Stimulated activated CD4-positive, alpha-beta T cell treated with anti-CD3 and anti-CD28 coated beads, Interleukin-4, amount 100 ng/mL, for 1 hour (primary cell): ENCODE data around the gene IL13.

Source experiments
- DNase-seq: peaks from one replicate; pipeline ENCODE4 v3.0.0-alpha.2; 2020

The IL13 gene

GRCh38 chr5:132673488-132673887, 15.5 kb downstream of the IL13 start:
- no peak for DNase-seq

DNA sequence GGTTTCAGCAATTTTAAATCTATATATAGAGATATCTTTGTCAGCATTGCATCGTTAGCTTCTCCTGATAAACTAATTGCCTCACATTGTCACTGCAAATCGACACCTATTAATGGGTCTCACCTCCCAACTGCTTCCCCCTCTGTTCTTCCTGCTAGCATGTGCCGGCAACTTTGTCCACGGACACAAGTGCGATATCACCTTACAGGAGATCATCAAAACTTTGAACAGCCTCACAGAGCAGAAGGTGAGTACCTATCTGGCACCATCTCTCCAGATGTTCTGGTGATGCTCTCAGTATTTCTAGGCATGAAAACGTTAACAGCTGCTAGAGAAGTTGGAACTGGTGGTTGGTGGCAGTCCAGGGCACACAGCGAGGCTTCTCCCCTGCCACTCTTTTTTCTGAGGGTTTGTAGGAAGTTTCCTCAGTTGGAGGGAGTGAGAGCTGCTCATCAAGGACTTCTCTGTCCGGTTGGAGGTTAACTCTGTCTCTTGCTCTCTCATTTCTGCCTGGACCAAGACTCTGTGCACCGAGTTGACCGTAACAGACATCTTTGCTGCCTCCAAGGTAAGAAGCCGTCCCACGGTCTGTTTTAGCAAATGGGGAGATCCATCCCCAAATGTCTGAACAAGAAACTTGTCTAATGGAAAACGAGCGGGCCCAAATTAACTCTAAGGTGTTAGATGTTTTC, 16.1 kb downstream of the IL13 start, which contains the start of gene IL4:
Gene IL4 (plus strand): TSS at position 51 of the 692 bp plus-strand sequence. CDS start 62 bp downstream, at position 113.
- no peak for DNase-seq

DNA sequence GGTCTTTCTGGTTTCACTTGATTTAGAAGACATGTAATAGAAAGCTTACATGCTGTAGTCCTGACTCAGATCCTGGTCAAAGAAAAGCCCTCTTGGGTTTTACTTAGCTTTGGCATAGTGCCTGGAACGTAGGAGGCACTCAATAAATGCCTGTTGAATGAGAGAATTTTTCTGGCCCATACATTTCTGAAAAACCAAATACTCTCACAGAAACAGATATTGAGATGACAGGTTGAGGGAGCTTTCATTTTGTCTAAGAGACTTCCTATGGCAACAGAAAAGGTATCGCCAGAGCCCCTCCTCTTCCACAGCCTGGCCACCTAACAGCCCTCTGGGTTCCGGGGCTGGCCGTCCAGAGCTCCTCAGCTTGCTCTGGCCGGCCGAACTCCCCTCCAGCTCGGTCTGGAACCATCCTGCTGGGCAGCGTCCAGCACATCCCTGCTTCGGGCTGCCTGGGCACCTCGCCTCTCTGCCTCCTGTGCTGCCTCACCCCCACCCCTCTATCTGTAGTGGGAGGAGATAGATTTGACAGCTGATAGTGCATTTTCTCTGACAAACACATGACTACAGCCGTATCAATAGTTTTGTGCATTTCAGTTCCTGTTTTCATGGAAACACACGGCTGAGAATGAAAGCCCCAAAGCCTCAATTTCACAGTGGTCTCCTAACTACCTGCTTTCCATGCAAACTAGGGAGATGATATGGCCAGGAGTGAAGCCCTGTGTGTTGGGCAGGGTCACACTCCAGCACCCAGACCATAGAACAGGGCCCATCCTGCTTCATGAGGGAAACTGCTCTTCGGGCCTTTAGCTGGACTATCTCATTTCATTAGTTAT, 16.9 kb downstream of the IL13 start:
- no peak for DNase-seq

- no peak for DNase-seq
These were observed 18.1 kb downstream of the IL13 start for GRCh38 chr5:132675936-132676689.

GRCh38 chr5:132677191-132677590, 19.2 kb downstream of the IL13 start:
- no peak for DNase-seq

DNA sequence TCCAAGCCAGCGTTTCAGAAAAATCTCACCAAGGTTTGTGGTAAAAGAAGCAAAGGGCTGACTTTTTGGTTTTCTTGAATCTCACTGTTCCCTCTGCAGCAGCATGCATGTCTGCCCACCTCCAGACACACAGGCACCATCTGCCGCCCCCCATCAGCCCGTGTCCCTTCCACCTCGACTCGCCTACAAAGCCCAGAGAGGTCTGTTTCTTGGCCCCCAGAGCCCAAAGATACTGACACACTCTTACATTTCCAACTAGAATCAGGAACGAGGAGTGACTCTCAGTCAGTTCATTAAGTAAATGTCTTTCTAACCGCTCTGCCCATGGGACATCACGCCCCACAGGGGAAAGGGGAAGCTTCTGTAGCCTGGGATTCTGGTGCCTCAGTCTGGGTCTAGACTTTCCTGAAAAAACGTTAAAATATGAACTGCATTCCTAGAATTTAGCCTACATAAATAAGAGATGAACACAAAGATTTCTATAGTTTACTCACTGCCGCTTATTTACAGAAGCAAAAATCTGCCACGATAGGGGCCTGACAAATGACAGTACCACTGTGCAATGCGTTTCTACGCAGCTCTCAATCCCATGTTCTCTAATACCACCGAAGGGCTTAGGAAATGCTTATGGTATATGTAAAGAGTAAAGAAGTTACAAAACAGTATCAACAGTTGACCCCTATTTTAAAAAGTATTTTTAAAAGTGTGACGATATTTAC, 19.9 kb downstream of the IL13 start:
- no peak for DNase-seq

- no peak for DNase-seq
These were observed 20.8 kb downstream of the IL13 start for GRCh38 chr5:132678735-132679134.

DNA sequence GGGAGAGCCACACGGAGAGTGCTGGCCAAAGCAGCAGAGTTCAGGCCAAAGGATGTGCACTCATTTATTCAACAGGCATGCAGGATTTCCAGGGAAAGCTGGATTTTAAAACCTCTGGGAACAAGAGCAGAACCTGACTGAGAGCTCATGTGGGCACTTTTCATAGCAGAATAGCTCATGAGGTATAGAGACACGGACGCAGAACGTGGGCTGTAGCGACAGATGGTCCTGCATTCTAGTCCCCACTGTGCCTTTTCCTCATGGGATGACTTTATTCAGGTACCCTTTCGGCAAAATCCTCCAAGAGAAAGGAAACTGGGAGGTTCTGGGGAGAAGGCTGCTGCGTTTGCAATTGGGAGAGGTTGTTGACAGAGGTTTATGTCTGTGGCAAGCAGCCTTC, 21.2 kb downstream of the IL13 start:
- DNase-seq = no peak

GRCh38 chr5:132679717-132680380, 21.9 kb downstream of the IL13 start:
- DNase-seq = no peak

DNA sequence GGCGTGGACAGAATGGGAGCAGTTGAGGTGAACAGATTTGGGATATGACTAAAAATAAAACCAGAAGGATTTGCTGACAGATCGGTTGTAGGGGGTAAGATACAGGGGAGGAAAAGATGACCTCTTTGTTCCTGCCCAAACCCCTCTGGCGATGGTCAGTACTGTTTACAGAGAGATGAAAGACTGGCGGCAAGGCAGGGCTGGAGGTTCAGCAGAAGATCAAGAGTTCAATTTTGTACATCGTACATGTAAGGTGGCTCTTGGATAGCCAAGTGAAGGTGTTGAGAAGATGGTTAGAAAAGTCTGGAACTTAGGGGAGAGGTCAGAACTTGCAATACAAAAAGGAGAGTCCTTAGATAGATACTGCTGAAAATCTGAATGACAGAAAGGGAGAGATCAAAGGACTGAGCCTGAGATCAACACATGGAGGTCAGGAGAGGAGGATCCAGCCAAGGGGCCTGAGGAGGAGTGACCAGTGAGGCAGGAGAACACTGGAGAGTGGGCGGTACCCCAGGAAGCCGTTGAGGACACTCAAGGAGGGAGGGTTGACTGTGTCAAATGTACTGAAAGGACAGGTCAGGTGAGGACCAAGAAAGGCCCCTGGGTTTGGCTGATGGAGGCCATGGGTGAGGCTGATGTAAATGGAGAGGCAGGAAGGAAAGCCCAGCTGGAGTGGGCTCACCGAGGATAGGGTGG, 23.0 kb downstream of the IL13 start:
- DNase-seq = no peak

DNA sequence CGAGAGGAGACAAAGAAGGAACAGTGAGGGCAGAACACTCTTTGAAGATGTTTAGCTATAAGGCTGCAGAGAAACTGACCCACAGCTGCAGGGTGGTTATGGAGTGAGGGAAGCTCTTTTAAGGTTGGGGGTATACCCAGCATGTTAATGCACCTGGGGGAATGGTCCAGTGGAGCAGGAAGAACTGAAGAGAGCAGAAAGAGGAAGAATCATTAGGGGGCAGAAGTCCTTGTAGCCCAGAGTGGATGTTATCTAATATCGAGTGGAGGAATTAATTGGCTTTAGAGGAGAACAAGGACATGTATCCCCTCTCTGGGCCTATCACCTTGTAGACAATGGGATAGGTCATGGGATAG, 23.5 kb downstream of the IL13 start:
- DNase-seq = no peak

- DNase-seq = no peak
These were observed 24.0 kb downstream of the IL13 start for GRCh38 chr5:132681983-132682382.

GRCh38 chr5:132684491-132684890, 26.5 kb downstream of the IL13 start:
- DNase-seq = no peak

DNA sequence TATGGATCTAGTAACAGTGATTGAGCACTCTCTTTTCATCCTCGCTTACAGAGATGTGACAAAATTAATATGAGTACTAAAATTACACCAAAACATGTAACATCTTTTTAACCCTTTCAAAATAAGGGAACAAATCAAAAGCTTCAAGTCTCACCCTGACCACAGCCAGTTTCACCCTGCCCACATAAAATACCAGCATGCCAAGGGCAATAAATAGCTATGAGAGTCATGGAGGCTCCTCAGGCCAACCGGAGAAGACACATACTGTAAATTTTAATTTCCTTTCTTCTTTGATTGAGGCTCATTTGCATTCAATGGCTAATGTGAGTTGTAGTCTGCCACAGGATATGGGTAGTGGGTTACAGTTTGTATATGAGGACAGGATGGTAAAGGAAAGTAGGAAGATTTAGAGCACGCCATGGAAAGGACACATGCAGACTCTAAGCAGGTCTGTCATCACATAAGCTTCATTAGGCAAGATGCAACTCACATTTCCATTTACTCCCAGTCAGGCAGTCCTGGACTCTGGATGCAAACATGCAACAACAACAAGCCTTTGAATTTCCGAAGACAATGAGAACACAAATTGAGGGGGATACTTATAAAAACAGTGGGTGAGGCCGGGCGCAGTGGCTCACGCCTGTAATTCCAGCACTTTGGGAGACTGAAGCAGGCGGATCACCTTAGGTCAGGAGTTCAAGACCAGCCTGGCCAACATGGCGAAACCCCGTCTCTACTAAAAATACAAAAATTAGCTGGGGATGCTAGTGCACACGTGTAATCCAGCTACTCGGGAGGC, 27.1 kb downstream of the IL13 start:
- no peak for DNase-seq

GRCh38 chr5:132686193-132686592, 28.2 kb downstream of the IL13 start:
- no peak for DNase-seq

- no peak for DNase-seq
These were observed 30.0 kb downstream of the IL13 start for GRCh38 chr5:132687995-132688394.

DNA sequence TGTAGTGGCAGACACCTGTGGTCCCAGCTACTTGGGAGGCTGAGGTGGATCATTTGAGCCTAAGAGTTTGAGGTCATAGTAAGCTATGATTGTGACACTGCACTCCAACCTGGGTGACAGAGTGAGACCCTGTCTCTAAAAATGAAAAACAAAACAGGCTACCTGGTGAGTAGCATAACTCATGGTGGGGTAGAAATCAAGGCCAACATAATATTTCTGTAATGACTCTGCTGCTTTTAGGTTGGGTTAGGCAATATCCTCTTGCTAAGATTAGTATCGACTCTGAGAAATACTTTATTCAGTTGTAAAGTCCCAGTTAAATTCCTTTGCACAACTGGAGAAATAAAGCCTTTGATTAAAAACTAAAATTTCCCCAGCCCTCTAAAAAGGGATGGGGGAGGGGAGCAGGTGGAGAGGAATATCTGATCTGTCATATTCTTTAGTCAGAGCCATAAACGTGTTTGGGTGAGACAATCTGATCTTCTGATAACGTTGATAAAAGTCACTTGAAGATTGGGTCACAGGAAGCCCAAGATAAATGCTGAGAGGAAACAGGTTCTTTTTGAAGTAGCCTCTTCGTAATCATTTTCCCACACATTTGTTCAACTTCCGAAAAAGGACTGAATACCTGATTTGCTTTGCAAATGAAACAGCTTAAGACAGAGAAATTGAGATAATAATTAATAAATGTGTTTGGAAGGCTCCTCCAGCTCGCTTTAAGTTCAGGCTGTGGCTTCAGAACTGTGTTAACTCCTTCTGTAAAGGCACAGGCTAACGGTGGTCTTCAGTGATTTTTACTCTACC, 30.8 kb downstream of the IL13 start:
- DNase-seq = no peak

- DNase-seq = no peak
These were observed 31.5 kb downstream of the IL13 start for GRCh38 chr5:132689513-132689912.

DNA sequence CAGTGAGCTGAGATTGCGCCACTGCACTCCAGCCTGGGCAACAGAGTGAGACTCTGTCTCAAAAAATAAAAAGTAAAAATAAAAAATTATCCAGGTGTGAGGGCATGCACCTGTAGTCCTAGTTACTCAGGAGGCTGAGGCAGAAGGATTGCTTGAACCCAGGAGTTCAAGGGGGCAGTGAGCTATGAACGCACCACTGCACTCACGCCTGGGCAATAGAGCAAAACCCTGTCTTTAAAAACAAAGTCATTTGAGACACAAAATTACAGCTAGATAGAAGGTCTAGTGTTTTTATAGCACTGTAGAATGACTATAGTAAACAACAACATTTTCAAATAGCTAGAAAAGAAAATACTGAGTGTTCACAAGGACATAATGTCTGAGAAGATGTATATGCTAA, 32.2 kb downstream of the IL13 start:
- no peak for DNase-seq
